GM21367 (cell line): ENCODE data around the gene BEST4.
"Not testable (repeated sequence)": the region's sequence is repeated elsewhere in the genome, so short reads cannot be mapped to it uniquely, and the experiment has no call there.

Experiments
- ATAC-seq: cut with Tn5 transposase; IDR thresholded peaks from one replicate; pipeline ENCODE4 v1.9.1; 2021; ENCODE audit not compliant: unreplicated experiment

Gene BEST4

DNA sequence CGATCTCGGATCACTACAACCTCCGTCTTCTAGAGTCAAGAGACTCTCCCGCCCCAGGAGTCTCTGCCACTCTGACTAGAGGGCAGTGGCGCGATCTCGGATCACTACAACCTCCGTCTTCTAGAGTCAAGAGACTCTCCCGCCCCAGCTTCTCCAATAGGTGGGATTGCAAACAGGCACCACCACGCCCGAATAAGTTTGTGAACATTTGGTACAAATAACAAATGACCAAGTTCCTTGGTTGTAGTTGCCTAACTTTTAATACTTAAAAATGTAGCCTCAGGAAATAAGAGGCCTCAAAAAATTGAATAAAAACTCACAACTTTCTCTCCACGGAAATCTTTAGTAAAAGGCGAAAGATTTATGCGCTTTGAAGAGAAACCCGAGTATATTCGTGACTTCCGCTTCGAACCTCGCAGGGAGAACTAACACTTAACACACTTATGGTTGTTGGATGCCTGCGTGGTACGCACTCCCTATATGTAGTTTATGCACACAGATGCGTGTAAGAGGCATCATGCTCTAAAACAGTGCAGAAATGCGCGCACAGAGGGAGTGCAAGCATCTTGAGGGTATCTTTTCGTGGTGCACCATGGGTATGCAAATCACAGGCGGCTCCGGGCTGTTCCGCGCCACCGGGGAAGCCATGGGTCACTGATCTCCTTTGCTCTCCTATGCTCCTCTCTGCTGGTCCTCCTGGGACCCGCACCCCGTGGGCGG lies 31.8 kb upstream of the BEST4 start:
- ATAC-seq: peak; percentile 68

DNA sequence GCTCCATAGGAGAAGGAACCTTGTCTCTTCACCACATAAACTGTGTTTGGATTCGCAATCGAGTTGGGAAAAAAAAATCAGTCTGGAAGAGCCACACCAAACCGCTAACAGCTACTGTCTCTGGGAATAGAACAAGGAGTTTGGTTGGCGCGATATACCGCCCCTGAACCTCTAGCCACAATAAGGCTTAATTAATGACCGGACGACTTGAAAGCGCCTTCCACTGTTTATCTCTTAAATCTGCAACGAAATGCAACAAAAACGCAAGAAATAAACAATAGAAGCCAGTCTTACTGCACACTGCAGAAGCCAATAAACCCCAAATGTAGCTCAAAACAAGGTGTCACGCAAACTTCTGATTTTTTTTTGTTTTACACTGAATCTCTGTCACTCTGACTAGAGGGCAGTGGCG lies 31.2 kb upstream of the BEST4 start:
- ATAC-seq: no peak

DNA sequence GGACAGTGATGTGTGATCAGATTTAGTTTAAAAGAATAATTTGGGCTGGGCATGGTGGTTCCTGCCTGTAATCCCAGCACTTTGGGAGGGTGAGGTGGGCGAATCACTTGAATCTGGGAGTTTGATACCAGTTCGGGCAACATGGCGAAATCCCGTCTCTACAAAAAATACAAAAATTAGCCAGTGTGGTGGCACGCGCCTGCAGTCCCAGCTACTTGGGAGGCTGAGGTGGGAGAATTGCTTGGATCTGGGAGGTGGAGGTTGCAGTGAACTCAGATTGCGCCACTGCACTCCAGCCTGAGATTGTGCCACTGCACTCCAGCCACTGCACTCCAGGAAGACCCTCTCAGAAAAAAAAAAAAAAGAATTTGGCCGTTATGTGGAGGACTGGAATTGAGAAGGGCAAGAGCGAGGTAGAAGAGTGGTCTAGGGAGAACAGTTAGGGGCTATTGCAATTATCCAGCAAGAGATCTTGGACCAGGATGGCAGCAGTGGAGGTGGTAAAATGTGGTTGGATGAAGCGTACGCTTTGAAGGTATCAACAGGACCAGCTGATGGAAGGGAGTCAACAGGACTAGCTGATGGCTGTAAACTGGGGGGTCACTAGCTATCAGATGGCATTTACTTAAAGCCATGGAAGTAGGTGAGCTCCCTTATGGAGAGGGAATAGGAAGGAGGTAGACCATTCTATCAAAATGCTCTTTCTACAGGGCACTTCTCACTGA lies 30.0 kb upstream of the BEST4 start:
- no peak for ATAC-seq

- no peak for ATAC-seq
Observed at GRCh38 chr1:44817307-44817706, 29.3 kb upstream of the BEST4 start.

GRCh38 chr1:44815926-44816325 lies 28.0 kb upstream of the BEST4 start:
- not testable (repeated sequence) for ATAC-seq

GRCh38 chr1:44812822-44813543 lies 25.0 kb upstream of the BEST4 start:
- ATAC-seq: no peak

DNA sequence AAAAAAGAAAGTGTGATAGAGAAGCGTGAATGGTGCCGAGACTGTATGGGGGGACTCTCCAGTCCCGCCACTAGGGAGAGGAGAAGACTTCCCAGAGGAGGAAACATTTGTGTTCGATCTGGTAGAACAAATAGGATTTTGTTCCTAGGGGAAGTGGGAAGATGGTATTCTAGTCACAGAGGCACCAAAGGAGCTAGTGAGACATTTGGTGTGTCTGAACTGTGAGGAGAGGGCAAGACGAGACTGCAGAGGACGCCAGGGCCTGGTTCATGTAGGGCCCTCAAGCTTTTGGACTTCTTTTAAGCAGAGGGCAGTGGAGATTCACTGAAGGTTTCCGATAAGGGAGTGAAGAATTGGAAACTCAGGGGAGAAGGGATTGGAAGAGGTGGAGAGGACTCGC lies 23.3 kb upstream of the BEST4 start:
- ATAC-seq: no peak

DNA sequence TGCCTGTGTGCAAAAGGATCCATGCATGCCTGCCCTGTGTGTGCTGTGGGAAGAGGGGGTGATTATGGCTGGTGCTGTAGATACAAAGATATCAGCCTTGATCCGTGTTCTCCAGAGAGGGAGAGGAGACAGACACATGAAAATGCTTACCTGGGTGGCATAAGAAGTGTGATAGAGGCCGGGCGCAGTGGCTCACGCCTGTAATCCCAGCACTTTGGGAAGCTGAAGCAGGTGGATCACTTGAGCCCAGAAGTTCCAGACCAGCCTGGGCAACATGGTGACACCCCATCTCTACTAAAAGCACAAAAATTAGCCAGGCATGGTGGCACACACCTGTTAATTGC lies 22.8 kb upstream of the BEST4 start:
- not testable (repeated sequence) for ATAC-seq

DNA sequence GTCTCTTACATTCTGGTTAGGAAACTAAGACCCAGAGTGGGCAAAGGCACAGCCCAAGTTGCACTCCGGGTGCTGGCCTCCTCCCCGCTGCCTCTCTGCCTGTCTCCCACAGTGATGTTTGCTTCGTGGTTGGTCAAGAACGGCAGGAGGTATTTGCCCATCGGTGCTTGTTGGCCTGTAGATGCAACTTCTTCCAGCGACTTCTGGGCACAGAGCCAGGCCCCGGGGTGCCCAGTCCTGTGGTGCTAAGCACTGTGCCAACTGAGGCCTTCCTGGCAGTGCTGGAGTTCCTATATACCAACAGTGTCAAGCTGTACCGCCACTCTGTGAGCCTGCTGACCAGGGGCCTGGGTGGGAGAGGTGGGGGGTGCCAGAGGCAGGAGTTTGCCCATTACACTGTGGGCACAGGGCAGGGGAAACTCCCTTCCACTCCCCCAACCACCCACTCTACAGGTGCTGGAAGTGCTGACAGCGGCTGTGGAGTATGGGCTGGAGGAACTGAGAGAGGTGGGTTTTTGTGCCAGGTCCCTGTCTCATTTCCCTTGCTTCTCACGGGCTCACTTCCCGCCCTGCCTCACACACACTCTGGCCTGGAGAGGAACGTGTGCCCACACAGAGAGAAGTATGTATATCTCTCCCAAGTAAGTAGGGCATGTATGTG lies 22.3 kb upstream of the BEST4 start:
- ATAC-seq: no peak

DNA sequence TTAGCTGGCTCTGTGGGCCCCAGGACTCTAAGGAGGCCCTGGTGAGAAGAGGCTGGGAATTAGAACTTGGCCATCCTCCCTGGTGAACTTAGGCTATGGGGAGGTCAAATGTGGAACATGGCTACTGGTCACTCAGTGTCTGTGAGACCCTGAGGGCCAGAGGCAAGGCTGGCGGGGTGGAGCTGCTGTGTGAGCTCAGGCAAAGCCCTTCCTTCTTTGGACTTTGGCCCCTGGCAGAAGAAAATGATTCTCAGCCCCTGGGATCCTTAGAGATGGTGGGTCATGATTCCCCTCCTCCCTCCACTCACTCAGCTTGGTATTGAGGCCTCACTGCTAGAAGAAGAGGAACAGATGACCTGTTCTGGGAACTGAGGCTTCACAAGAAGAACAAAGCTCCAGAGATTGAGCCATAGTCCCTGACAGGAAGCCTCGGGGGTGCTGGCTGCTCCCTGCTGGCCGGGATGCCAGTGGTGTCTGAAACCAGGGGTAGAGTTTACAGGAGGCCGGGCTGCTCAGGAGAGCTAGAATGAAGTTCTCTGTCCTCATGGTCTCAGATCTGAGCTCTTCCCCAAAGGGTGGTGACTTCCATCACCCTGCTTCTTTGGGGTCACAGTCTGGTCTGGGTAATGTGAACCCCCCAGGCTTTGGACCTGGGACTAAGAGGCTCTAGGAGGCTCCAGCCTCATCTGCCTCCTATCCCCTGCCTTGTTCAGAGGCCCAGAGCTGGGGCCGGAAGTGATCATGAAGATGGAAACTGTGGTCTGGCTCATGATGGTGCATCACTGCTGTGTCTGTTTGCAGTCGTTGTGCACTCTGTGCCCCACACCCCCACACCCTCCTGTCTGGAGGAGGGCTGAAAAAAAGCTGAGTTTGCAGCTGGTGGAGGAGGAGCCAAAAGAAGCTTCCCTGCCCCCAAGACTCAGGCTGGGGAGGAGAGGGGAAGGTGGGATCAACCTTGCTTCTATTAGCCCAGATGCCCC lies 21.3 kb upstream of the BEST4 start:
- ATAC-seq: peak; percentile 35

- ATAC-seq: peak; percentile 19
Observed at GRCh38 chr1:44808063-44808937, 20.3 kb upstream of the BEST4 start, which contains the start of gene BTBD19. Gene BTBD19, plus strand, starts transcription at chr1:44808523. Its CDS starts 298 bp downstream, at chr1:44808821.

DNA sequence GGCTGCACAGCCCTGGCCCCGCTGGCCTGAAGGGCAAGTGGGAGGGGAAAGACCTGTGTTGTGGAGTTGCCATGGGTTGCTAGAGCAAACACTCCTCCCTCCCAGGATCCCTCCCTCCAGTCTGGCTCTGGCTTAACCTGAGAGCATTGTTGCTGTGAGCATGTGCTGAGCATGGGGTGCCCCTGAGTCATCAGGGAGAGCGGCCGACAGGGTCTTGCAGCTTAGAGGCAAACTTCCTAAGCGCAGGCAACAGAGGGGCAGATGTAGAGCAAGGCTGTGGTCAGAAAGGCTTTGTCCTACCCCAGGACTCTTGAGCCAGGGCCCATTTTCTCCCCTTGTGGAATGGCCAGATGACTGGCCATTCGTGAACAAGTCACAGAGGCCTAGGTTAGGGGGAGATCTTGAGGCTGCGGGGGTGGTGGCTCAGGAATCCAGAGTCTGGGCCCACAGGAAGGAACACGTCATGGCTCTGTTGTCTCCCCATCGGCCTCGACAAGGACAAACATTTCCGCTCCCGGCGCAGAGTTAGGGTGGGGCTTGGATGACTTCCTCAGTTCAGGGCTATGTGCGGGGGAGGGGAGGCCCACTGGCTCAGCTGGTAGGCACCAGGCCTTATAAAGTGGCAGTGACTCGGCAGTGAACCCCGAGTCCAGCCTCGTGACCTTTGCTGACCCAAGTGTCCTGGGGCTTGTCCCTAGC lies 19.5 kb upstream of the BEST4 start:
- peak; percentile 26 for ATAC-seq

GRCh38 chr1:44806704-44807363 lies 18.9 kb upstream of the BEST4 start, which contains the start of gene DYNLT4:
Gene DYNLT4, minus strand, starts transcription at chr1:44807351. Its CDS starts 683 bp downstream, at chr1:44806668.
- ATAC-seq: no peak

- no peak for ATAC-seq
Observed at GRCh38 chr1:44806025-44806703, 18.2 kb upstream of the BEST4 start.

- ATAC-seq: no peak
Observed at GRCh38 chr1:44805311-44806024, 17.5 kb upstream of the BEST4 start.

DNA sequence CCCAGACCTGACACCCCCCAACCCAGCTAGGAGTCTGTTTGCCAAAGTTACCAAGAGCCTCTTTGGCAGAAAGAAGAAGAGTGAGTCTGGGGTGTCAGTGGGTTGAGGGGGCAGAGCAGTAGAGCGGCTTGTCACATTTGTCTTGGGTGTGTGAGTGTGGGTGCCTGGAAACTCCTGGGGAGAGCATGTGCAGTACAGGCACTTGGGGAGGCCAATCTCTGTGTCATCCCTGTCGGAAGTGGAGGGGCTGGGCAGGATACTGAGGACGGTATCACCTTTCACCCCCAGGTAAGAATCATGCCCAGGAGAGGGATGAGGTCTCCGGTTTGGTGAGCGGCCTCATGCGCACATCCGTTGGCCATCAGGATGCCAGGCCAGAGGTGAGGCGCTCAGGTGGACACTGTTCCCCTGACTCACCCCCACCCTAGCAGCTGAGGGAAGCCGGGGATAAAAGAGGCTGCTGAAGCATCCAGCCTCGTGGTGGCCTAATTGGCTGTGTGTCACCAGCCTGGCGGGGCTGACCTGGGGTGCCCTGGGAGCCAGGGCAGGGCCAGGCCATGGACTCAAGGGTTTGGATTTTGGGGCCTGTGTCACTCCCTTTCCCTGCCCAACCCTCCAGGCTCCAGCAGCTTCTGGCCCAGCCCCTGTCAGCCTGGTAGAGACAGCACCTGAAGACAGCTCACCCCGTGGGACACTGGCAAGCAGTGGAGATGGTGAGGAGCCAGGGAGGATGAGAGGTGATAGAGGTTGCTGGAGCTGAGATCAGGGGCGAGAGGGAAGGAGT lies 15.5 kb upstream of the BEST4 start:
- no peak for ATAC-seq
